Ishikawa (cell line): ENCODE data around the gene FBF1.

Source experiments
- NFIC ChIP-seq: IDR thresholded peaks from 2 replicates; pipeline ENCODE4 v1.6.1; 2012
- RAD21 ChIP-seq: IDR thresholded peaks from 2 replicates; pipeline ENCODE4 v1.6.1; 2012; ENCODE audit warnings: low read depth
- TAF1 ChIP-seq: IDR thresholded peaks from 2 replicates; pipeline ENCODE4 v1.6.1; 2012; ENCODE audit warnings: low read depth, mild to moderate bottlenecking
- TCF12 ChIP-seq: IDR thresholded peaks from 2 replicates; pipeline ENCODE4 v1.6.1; 2012; ENCODE audit warnings: low read depth
- YY1 ChIP-seq: IDR thresholded peaks from 2 replicates; pipeline ENCODE4 v1.6.1; 2012; ENCODE audit warnings: low read depth

DNA sequence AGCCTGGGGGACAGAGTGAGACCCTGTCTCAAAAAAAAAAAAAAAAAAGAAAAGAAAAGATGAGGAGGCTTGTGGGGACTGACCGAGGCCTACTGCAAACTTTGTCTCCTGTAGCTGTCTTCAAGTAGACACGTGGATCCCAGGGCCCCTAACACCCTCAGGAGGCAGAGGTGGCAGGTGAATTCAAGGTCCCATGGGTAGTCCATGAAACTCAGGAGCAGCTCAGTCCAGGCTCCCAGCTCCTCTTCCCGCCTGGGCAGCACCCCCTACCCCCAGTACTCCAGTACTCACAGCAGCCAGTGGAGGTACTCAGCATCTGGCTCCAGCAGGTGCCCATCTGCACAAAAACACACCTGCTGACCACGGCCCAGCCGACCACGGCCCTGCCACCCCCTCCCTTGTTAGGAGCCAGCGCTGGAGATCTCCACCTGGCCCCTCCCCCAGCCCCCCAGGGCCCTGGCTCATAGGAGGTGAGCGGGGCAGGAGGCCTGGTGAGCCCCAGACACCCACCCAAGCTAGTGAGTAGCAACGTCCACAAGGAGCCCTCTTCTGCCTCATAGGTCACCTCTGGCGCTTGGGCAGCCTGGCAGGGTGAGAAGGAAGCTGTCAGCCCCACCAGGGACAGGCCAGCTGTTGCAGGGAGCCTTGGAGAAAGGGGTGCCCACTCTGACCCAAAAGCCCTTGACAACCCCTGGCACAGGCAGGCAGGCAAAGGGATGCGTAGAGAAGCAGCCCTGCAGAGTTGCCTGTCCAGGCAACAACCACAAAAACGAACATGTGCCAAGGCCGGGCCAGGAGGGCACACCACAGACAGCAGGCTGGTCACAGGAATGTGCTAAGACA is 39.9 kb downstream of the FBF1 start:
- TF ChIP-seq TAF1 (no peak), NFIC (no peak), YY1 (no peak), RAD21 (no peak), TCF12 (no peak)
